HG02938 (cell line): ENCODE results near the gene DENND5B.
"Not testable (repeated sequence)": the region's sequence is repeated elsewhere in the genome, so short reads cannot be mapped to it uniquely, and the experiment has no call there.

Experiments used
- ATAC-seq: cut with Tn5 transposase; IDR thresholded peaks from one replicate; pipeline ENCODE4 v1.9.1; 2021; ENCODE audit warnings: mild to moderate bottlenecking, moderate library complexity; ENCODE audit not compliant: unreplicated experiment

DENND5B gene

DNA sequence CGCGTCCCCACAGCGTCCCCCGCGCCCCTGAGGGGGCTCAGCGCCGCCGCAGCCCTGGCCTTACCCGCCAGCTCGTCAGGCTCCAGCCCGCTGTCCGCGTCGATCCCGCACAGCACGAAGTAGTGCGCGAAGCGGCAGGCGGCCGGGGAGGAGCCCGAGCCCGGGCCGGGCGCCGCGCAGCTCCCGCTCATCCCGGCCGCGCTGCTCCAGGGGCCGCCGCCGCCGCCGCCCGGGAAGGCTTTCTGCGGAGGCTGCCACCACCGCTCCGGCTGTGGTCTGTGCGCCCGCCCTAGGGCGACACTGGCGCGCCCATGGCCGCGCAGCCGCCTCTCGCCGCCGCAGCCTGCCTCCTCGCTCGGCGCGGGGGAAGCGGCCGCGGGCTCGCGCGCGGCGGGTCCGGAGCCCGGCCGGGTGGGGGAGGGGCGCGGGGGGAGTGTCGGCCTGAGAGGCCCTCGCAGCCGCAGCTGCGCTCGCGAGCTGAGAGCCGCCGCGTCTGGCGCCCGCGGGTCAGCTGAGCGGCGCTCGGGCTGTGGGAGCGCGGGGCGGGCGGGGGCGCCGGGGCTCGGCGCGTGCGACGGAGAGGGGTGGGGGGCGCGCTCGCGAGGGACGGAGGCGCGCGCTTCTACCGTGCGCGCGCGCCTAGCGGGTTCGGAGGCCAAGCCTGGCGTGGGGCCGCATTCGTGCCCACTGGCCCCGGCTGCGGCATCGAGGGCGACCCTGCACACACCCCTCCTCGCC is at the start of gene DENND5B:
TSS of gene DENND5B (minus strand) at position 495 of the 738 bp plus-strand sequence. CDS start at position 191, 304 bp downstream.
- ATAC-seq = peak; percentile 45

GRCh38 chr12:31634620-31635019 is 43.7 kb upstream of the DENND5B start:
- no peak for ATAC-seq

DNA sequence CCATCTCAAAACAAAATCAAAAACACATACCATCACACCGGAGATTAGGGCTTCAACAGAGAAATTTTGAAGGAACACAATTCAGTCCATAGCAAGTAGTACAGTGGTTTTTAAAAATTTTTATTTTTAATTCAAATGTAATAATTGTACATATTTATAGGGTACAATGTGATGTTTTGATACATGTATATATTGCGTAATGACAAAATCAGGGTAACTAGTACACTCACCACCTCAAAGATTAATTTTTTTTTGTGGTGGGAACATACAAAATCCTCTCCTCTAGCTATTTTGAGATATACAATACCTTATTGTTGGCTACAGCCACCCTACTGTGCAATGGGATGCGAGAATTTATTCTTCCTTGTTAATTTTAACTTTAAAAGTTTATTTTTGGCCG is 42.5 kb upstream of the DENND5B start:
- ATAC-seq = no peak

- ATAC-seq = no peak
Observed at GRCh38 chr12:31631809-31632208, 40.9 kb upstream of the DENND5B start.

DNA sequence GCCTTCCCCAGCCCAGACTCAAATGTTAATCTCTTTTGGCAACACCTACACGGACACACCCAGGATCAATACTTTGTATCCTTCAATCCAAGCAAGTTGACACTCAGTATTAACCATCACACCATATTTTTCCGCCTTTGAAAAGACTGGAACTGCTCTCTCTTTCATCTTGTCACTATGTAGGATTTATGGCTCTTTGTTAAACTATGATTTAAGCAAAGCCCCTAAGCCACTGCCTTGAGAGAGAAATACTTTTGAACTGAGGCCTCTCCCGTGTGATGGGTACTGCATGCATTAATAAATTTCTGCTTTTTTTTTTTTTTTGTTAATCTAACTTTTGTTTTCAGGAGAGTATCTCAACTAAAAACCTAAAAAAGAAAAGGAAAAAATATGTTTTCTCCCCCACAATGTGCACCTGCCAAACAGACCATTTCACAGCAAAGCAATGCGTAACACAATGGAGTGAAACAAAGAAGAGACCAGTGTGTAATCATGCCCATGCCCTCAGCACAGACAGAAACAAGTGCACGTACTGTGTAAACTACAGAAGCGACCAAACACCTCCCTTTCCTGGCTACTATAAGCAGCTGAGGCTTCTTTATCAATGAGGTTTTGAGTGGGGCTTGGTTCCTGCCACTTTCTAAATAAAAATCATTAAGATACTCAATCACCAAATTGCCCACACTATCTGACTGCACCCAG is 40.2 kb upstream of the DENND5B start:
- no peak for ATAC-seq

DNA sequence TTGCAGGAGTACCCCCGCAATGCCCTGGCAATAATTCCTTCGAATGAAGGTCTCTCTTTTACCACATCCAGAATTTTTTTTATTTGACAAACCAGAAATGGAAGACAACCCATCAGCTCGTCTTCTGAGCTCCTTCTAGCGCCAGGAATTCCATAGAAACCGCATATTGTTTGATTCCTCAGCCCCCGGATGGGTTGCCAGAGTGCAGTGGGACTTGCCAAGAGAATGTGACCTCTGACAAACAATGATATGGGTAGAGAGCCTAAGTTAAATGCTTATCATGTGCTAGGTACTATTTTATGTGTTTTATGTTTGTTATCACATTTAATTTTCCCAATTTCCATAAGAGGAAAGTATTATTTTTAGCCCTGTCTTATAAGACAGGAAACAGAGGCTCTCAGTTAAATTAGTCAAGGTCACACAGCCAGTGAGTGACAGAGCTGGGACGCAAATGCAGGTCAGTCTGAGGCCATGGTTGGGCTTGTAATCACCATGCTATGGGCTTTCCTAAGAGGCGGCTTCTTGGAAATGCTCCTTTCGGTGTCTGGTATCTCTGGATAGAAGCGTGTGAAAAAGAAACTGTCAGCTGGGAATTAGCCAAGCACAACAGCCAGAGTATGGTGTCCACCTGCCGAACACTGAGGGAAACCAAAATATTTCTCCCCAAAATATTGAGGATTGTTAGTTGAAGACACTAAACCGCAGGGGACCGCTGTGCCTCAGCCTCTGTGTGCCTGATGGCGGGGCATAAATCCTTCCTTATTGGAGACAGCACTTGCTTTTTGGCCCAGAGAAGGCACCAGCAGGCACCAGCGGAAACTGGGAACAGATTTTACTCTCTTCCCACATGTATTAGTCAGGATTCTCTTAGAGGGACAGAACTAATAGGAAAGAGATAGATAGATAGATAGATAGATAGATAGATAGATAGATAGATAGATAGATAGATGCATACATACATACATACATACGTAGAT is 39.1 kb upstream of the DENND5B start:
- no peak for ATAC-seq

DNA sequence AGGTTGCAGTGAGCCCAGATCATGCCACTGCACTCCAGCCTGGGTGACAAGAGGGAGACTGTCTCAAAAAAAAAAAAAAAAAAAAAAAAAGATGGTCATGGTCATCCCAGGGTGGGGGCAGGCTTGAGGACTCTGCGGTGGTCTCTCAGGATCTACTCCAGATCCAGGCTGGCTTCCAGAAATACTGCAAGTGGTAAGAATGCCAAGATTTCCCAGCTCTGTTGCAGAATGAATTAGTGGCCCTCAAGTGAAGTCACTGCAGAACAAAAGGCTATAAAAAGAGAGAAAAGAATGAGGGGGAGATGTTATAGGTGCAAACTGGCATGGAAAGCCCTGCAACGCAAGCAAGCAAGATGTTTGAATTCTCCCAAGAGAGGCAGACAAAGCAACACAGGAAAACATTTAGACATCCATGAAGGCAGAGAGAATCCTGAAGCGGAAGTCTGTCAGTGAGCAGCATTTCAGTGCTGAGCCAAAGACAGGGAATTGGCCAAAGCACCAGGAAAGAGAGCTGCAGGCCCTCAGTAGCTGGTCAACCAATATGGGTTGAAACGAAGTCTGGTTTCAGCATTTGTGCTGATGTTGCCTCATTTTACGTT is 36.6 kb upstream of the DENND5B start:
- ATAC-seq = no peak

DNA sequence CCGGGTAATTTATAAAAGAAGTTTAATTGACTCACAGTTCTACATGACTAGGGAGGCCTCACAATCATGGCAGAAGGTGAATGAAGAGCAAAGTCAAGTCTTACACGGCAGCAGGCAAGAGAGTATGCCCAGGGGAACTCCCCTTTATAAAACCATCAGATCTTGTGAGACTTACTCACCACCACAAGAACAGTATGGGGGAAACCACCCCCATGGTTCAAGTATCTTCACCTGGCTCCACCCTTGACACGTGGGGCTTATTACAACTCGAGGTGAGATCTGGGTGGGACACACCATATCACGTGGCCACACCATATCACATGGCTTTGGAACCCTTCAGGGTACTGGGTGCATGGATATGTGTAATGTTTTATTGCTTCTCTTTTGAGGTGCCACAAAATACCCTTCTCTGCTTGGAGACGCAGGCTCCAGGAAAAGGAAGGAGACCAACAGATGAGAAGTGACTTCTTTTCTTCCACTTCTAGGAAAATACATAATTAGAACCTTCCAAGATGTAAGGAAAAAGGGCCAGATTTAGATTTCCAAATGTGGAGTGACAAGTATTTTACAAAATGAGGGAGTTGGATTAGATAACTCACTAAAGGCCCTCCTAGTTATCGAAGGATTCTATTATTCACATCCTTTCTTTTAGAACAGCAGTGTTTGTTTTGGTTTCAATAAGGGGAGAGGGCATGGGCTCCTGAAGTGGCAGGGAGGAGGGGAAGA is 35.5 kb upstream of the DENND5B start:
- no peak for ATAC-seq

DNA sequence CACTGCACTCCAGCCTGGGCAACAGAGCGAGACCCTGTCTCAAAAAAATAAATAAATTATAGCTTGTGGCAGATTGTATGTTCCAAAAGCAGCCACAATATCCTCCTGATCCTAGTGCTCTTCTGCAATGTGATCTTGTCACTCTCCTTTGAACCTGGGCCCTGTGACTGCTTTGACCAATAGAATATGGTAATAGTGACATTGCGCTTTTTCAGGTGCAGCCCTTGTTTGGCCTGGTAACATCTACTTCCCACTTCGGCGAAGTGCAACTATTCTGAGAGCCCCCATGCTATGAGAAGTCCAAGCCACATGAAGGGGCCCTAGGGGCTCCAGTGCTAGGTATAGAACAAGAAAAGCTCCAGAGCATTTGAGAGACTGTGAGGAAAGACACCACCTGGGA is 31.1 kb upstream of the DENND5B start:
- ATAC-seq = no peak

DNA sequence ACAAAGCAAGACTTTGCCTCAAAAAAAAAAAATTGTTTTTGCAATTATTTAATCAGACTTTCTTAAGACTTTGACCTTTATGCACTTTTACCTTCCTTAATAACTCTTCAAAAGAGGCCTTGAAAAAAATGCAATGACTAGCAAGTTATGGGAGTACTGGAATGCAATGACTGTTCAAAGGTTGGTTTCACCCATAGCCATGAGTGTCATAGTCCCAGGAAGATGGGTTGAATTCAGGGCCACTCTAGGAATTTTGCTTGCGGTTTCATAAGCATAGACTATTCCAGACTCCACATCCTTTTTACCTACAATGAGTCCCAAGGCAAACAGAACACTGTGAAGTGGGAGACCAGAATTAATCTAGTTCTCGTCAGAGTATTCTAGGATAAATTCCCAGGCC is 29.4 kb upstream of the DENND5B start:
- ATAC-seq = no peak

DNA sequence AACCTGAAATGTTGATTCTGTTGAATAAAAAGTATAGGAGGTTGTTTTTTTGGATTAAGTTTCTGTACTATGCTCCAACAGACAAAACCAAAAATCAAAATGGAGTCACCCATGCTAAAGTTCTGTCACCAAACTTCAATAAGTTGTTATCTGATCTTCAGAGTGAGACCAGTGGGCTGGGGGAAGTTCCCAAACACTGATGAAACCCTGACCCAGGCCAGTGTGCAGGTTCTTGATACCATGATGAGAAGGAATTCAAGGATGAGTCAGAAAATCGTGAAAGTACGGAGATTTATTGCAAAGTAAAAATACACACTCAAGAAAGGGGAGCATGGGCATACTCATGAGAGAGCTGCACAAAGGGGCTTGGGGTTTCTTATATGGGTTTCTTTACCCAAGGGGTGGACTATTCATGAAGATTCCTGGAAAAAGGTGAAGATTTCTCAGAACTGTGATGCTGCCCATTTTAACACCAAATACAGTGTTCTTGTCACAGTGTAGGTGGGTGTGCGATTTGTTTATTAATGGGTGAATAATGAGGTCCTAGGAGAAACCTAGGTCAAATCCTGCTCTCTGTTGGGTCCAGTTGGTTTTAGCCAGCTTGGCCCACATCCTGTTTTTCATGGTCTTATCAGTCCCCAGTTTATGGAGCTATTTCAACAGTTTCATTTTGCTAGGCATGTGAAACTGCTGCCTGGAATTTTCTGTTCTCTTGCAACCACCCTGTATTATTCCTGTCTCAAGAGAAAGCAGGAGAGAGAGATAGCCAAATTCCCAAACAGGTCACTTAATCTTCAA is 27.5 kb upstream of the DENND5B start:
- no peak for ATAC-seq

DNA sequence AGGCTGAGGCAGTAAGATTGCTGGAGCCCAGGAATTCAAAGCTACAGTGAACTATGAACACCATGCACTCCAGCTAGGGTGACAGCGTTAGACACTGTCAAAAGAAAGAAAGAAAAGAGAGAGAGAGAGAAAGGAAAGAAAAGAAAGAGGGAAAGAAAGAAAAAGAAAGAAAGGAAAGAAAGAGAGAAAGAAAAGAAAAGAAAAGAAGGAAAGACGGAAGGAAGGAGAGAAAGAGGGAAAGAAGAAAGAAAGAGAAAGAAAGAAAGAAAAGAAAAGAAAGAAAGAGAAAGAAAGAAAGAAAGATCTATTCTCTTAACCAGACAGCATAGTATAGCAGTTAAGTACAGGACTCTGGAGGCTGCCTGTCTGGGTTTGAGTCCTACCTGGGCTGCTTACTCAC is 21.9 kb upstream of the DENND5B start:
- no peak for ATAC-seq

DNA sequence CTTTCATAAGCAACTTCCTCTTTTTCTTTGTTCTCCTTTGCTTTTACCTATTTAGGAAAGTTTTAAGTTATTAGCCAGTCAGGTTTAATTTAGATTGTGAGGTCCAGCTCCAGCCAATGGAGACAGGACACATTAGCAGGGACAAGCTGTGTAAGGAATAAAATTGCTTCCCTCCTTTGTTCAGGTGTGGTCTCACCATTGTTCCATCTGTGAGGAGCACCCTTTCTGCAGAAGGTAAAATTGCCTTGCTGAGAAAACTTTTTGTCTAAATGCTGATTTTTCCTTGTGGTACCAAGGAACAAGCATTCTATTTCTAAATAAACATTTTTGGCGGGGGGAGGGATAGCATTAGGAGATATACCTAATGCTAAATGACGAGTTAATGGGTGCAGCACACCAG is 17.4 kb upstream of the DENND5B start:
- ATAC-seq = not testable (repeated sequence)

DNA sequence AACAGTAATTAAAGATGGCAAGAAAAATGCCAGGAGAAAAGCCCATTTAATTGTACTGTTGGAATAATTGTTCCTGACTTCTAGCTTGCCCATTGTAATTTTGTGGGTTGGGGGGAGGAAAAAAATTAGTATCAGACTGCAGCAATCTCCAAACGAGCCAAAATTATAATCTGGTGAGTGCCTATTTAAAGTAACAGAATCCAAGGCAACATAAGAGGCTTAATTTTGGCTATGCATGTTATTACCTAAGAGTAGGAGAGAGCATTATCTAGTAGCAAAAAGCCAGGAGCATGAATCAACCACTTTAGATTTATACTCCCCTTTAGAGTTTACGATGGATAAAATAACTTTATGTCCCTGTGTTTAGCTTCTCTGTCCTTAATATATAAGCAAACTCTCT is 14.6 kb upstream of the DENND5B start:
- ATAC-seq = no peak

DNA sequence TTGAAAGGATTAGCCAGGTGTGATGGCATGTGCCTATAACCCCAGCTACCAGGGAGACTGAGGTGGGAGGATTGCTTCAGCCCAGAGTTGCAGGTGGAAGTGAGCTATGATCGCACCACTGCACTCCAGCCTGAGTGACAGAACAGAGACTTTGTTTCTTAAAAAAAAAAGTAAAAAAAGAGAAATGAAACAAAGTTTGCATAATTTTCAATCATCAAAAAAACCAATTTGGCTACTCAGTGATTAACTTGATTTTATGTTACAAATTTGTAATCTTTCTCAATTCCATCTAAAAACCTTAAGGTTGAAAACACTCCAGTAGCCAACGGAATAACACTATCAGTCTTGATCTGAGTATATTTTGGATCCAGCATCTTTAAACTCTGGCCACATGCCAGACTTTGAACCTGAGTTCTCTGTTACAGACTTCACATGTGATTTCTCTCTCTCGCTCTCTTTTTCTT is 12.6 kb upstream of the DENND5B start:
- ATAC-seq = peak; percentile 97

DNA sequence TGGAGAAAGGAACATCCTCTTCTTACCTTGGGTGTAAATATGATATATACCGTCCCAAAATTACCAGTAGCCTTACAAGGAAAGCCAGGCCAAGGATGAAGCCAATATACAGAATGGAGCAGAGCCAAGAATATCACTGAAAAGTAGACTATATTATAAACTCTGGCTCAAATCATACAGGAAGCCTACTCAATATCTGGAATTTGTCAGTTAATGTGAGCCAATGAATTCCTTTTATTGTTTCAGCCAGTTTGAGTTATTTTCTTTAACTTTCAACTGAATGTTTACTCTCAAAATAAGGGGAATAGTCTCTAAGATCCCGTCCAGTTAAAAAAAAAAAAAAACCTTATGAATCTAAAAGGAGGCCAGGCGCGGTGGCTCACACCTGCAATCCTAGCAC is 9.8 kb upstream of the DENND5B start:
- ATAC-seq = no peak

DNA sequence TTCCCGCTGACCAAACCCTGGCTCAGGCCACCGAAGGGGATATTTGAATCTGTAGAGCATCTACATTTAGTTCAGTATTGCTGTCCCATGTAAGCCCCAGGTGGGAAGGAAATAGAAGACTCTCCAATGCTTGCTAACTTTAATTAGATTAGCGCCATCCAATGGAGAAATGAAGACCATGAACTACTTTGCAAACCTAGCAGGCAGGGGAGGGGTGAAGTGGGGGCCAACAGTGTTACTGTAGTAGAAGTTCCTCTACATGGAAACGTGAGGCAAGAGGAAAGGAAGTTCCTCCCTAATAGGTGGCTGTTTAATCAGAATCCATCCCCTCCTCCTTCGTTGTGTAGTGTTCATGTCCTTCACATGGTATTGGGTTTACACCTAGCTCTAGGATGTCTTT is 9.3 kb upstream of the DENND5B start:
- no peak for ATAC-seq

DNA sequence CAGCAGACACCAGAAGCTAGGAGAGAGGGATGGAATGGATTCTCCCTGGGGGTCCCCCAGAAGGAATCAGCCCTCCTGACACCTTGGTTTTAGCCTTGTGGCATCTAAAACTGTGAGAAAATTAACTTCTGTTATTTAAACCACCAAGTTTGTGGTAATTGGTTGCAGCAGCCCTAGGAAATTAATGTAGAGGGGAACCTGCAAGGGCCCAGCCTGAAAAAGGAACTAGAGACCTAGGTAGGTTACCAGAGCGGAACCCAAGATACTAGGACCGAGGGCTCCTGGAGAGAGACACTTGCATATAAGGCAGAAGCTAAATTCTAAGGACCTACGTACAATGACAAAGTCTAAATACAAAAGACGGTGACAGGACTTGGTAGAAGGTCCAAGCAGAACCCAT is 8.1 kb upstream of the DENND5B start:
- peak; percentile 49 for ATAC-seq

DNA sequence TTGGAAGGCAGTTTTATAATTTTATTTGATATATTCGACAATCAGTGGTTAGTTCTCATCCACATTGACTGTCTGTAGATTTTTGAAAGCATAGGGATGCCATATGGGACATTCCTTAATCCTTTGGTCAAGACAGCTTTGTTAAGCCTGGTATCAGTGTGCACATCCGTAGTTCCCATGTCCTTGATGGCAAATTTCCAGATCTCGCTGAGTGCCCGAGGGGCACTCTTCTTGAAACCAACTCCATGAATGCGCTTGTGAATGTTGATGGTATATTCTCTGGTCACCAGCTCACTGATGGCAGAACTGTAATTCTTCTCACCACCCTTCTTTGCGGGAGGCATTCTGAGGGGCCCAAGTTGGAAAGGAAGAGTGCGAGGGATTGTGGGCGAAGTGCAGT is 6.1 kb upstream of the DENND5B start:
- no peak for ATAC-seq
